HG02973 (cell line): Measurements from ENCODE around the gene SARNP.
"Not testable (repeated sequence)": the region's sequence is repeated elsewhere in the genome, so short reads cannot be mapped to it uniquely, and the experiment has no call there.

Source experiments
- ATAC-seq: cut with Tn5 transposase; IDR thresholded peaks from one replicate; pipeline ENCODE4 v1.9.1; 2021; ENCODE audit warnings: moderate library complexity; ENCODE audit not compliant: unreplicated experiment

The SARNP gene

DNA sequence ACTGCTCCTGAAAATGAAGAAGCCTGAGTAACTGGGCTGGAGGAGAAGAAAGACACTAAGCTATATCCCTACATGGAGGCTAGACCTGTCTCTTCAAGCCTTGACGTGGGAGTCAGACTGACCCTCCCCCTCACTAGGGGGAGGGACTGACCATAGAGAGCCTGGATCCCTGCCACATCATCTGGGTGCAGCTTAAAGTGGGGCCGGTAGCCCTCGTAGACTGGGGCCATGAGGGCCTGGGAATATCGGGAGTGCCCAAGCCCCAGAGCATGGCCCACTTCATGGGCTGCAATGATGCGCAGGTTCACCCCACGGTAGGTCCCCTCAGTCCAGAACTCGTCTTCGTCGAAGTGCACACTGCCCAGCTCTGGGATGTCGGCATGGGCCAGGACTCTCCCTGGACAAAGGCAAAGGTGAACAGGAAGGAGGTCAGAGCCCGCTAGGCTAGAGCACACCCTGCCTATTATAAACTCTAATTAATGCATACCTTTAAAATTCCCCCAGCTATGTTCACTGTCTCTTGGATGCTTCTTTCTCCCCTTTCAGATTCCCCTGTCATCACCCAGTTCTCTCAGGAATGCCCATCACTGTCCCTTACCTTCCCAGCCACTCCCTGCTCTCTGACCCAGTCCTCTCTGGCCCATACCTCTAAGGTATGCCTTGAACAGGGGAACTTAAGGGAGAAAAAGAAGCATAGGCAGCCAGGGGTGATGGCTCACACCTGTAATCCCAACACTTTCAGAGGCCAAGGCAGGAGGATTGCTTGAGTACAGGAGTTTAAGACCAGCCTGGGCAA, 22.0 kb upstream of the SARNP start:
- ATAC-seq: no peak

DNA sequence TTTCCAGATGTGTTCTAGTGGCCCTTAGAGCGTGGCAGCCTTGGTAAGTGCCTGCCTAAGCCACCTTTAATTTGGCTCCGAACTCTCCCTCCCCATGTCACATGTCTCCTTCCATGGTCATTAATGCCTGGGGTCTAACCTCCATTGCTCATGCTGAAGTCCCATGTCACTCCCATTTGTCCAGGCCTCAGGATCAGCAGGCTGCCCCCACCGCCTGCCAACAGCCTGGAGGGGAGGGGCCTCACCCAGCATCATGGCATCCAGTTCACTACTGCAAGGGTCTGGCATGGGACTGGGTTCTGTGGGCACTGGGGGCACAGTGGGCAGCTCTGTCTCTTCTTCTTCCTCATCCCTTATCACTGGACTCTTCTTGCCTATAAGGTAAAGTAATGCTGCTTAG, 20.8 kb upstream of the SARNP start:
- ATAC-seq: no peak

DNA sequence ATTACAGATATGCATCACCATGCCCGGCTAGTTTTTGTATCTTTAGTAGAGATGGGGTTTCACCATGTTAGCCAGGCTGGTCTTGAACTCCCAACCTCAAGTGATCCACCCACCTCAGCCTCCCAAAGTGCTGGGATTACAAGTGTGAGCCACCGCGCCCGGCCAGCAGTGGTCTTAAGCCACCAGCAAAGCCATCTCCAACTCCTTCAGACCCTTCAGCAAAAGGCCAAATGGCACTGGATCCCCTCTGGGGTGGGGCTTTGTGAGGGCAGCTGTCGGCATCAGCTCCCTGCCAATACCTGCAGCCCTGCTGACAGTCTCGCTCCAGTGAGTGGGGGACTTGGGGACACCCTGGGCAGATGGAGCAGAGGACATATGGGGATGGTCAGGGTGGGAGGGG, 16.9 kb upstream of the SARNP start:
- not testable (repeated sequence) for ATAC-seq

DNA sequence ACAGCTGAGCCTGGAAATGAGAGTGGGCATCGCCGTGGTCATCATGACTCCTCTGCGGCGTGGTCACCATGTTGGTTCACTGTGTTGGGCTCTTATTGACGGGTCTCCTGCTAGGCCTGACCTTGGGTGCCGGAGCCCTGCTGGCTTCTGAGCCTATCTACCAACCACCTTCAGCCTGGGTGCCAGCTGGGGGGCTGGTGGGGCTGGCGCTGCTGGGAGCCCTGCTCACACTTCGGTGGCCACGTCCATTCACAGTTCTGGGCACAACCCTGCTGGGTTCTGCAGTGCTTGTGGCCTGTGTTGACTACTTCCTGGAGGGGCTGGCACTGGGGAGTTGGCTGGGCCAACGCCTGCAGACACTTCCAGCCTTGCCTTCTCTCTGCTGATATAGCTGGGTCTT, 15.5 kb upstream of the SARNP start:
- no peak for ATAC-seq

DNA sequence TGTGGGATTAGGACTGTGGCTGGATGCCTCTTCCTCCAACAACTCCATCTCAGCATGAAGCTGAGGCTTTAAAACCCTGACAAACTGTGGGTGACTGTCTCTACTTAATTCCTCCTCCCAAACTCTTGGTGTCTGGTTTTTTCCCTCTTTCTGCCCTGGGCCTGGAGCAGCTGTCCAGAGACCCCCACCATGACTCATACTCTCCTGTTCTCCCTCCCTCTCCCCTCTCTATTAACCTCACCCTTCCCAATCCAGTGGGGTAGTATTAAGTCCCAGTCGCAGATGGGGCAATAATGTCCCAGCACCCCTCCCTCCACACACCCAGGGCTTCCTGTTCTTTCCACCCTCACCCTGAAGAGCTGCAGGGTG, 13.9 kb upstream of the SARNP start:
- no peak for ATAC-seq

DNA sequence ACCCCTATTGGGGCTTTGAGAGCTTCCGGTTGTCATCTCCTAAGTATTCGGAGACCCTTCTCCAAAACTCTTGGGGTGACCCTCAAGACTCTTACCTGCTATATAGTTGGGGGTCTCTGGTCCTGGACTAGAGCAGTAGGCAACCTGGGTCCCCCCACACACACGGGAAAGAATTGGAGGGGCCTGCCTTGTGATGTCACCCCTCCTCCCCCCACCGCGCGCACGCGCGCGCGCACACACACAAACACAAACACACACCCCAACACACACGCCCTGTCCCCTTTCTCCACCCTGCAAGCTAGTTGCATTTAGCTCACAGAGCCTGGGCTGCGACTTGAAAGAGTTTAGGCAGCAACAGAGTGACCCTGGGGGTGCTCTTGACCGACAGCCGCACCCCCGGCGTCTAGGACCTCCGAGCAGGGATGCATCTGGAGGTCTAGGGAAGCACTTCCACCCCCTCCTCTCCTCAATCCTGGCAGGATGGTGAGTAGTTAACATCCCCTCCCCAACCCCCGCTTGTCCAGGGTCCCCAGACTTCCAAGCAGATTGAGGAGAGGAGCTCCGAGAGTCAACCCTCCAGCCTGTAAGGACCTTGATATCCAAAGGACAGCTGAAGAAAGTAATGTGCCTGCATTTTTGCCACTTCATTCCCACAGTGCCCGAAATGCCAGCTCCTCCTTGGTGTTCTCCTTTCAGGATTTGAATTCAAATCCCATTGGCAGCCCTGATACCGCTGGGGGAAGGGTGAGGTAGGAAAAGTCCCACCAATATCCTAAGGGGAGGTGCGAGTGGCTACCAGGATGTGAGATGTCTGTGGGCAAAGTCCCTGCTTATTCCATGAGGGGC, 13.3 kb upstream of the SARNP start:
- ATAC-seq: no peak

DNA sequence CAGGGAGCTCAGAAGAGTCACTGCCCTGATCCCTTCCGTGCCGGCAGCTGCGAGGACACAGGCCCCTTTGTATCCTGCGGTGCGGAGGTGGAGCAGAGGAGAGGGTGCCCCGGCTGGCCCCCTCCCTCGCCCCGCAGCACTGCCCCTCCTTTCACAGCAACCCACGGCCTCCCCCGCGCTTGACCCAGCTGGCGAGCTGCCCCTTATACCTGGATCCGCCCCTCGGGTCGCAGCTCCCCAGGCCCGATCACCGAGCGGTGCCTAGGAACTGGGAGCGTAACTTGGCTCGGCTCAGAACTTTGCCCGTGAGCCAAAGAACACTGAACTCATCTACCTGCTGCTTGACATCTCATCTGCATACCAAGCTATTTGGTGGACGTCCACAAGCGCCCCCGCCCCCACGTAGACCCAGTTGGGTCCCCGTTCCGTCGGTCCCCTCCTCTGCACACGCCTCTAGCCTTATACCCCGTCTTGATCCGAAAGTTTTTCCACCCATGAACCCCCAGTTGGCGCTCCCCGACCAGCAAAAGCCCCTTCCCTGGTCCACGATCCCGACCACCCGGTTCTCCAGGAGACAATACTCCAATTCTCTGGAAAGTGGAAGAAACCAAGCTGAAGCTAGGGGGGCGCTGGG, 12.6 kb upstream of the SARNP start:
- ATAC-seq: peak; percentile 14

DNA sequence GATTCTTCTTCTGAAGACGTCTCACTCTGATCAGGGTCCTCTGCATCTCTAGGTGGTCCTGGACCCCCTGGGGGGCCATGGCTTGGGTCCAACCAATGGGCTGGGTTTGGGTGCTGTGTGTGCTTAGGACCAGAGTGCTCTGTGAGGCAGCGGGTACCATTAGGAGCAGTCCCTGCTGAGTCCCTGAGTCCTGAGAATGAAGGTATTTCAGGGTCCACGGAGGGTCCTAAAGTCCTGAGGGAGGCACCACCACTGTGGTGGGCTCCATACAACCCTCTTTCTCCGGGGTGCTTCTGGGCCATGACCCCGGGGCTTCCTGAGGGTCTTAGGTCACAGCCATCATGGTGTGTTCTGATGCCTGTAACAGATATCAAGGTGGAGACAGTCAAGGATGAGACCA, 10.8 kb upstream of the SARNP start:
- no peak for ATAC-seq

DNA sequence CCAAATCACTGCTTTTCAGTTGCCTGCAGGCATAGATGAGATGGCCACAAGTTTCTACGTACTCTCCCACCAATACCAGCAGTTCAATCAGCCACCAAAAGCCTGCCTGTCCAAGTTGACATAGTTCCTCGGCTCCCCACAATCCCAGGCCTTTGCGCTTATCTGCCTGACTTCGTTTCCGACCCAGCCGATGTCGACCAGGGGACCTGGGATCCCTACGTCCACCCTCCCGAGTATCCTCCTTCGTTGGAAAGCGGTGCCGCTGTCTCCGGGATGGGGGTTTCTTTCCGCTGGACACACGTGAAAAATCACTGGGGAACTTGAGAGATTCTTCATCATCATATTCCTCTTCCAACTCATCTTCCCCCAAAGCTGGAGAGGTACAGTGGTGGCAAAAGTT, 10.3 kb upstream of the SARNP start:
- no peak for ATAC-seq

DNA sequence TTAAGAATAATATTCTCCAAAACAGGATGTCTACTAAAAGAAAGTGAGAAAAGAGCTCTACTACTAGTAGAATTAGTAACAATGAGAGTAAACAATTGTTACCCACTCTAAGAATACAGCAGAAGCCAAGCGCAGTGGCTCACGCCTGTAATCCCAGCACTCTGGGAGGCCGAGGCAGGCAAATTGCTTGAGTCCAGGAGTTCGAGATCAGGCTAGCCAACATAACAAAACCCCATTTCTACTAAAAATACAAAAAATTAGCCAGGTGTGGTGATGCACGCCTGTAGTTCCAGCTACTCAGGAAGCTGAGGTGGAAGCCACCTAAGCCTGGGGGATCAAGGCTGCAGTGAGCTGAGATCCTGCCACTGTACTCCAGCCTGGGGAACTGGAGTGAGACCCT, 7.2 kb upstream of the SARNP start:
- ATAC-seq: no peak

DNA sequence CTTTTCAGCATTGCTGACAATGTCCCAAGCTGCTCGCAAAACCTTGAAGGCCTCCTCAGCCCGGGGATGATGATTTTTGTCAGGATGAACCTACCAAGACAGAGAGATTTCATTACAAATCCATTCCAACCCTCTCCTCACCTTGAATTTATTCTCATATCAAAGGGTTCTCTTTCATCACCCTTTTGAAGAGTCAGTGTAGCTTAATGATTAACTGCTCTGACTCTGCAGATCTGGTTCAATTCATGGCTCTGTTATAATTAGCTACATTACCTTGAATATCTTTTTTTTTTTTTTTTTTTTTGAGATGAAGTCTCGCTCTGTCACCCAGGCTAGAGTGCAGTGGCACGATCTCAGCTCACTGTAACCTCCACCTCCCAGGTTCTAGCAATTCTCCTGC, 5.9 kb upstream of the SARNP start:
- ATAC-seq: no peak

DNA sequence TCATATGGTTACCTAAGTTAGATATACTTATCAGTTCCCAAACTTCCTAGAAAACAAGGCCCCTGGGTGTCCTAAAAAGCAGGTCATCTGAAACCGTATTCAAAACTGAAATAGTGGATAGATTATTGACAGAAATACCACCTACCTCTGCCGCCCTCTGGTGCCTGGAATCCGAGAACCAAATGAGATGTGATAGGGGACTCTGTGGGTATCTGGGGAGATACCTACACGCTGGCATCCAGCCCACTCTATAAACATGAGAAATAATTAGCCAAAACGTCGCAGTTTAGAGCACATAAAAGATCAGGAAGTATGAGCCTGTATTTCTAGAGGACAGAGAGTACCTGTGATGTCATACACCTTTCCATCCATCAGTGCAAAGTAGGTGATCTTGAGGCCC, 4.7 kb upstream of the SARNP start:
- no peak for ATAC-seq

DNA sequence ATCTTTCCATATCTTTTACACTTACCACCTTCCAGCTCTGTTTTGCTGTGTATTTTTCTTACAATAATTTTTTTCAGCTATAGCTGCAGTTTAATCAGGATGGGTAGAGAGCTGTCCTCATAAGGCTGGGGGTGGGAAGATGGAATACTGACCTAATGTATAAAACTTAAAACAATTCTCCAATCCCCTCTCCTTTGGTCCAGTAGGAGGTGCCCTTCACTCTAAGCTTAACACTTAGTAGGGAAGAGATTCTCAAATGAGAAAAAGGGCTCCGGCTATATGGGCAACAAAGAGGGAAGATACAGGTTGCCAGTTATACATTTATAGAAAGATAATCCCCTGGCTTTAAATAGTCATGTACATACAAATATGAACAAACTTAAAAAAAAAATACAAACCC, 3.2 kb upstream of the SARNP start:
- no peak for ATAC-seq

DNA sequence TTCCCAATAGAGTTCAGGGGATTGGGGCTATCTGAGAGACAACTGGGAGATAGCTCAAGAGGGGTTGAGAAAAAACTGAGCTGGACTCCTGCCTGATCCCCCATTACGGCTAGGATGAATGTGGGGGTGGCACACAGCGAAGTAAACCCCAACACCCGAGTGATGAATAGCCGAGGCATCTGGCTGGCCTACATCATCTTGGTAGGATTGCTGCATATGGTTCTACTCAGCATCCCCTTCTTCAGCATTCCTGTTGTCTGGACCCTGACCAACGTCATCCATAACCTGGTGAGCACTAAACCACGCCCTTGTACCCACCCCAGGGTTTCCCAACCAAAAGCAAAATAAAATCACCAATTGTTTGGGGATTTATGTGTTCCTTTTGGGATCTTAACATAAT, 1.4 kb upstream of the SARNP start:
- no peak for ATAC-seq

DNA sequence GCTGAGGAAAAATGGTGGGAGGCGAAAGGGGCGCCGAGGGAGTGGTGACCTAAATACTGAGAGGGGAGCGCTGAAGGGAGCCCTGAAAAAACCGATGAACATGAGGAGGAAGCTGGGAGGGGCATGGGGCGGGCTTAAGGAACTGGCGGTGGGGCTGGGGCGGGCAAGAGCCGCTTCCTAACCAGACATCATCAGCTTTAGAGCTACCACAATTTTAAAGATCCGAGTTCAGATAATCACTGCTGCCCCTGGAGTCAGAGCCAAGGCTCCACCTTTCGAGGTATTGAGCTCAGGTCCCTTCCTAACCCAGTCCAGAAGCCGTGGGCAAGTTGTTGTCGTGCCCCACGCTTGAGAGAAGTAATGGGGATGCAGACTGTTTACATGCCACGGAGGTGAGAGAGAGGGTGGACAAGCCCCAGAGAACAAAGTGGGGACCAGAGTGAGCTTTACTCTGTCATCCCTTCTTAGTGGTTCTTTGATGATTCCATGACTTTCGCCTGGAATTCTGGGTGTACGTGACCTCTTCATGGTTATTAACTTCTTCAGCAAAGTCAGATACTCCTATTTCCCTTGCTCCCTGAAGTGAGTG, 710 bp upstream of the SARNP start:
- ATAC-seq: peak; percentile 29

DNA sequence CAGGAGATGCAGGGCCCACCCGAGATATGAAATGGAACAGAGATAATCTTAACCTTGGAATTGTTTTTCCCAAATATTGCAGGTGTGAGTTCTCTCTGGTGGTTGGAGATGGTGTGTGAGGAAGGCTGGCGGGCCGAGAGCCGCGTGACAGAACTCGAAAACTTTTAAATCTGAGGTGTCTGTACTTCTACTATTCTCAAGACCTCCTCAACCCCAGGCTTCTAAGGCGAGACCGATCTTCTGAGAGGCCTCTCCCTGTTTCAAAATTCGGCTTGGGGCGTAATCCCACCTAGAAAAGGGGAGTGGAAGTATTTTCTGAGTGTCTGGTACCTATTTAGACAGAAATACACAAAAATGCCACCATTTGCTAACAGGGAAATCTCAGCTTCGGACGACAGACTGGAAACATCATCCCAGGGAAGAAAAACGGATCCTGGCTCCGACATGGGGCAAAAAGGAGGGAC, 611 bp downstream of the SARNP start:
- no peak for ATAC-seq

DNA sequence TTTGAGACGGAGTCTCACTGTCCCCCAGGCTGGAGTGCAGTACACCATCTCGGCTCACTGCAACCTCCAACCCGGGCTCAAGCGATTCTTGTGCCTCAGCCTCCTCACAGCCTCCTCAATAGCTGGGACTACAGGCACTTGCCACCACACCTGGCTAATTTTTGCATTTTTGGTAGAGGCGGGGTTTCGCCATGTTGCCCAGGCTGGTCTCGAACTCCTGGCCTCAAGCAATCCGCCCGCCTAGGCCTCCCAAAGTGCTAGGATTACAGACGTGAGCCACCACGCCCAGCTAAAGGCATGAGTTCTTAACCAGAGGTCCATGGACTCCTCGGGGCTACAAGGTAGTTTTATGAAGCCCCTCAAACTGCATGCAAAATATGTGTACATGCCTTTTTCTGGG, 2.1 kb downstream of the SARNP start:
- ATAC-seq: no peak

DNA sequence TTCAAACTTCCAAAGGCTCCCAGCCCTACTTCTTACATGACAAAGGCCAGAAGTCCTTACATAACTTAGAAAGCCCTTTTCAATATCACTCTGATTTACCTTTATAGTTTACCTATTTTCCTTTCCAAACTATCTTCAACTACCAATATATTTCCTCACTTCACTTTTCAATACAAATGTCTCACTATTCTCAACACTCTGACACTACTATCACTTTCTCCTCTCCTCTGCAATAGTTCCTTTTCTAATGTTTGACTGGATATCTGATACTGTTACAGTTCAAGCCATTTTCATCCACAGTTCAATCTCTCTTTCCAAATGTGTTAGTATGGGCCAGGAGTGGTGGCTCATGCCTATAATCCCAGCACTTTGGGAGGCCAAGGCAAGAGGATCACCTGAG, 3.3 kb downstream of the SARNP start:
- ATAC-seq: no peak

DNA sequence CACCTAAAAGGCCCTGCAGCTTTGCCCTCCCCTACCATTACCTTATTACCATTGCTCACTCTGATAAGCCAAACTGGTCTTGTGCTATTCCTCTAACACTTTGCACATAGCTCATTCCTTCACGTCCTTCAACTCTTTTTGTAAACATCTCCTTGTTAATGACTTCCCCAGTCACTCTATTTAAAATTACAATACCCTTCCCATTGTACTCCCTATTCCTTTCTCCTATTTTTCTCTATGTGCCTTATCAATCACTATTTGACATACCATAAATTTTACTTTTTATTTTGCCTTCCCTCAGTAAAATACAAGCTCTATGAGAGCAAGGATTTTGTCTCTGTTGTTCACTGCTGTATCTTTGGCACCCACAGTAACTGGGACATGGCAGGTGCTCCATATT, 5.4 kb downstream of the SARNP start:
- no peak for ATAC-seq

DNA sequence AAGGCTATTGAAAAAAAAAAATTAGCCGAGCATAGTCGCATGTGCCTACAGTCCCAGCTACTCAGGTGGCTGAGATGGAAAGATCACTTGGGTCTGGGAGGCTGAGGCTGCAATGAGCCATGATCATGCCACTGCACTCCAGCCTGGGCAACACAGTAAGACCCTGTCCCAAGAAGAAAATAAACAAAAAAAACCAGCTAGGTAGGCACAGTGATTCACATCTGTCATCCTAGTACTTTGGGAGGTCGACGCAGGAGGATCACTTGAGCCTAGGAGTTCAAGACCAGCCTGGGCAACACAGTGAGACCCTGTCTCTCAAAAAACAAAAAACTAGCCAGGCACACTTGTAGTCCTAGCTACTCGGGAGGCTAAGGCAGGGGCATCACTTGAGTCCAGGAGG, 8.2 kb downstream of the SARNP start:
- ATAC-seq: no peak

DNA sequence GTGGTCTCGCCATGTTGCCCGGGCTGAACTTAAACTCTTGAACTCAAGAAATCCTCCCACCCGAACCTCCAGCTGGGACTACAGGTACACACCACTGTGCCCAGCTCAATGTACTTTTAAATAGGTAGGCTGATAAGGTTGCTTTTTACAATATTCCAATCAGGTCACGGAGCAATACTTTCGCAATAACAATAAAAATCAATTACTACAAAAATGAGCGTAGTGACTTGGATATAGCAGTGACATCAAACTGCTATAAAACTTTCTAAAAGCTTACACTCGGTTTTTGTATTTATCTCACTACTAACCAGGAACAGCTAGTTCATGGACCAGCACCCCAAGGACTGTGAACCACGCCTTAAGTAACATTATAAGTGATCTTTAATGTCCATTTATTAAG, 10.5 kb downstream of the SARNP start:
- no peak for ATAC-seq

DNA sequence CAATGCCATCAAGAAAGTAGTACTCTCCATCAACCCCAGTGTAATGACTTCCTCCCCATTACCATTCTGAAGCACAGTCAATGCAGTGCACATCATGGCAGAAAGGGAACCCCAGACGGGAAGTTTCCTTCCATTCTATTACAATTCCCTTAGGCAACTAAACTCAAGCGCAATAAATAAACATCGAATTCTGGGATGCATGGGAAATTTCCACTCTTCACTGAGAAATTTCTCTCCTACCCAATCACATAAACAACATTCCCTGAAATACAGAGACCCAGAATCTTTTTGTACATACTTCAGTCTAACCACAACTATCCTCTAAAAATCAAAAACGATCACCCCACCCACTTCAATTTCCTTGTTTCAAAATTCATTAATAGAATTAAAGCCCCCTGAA, 20.0 kb downstream of the SARNP start:
- ATAC-seq: no peak
